ENCODE results near the gene ACAP1. TPM values are rescaled to one million over a fixed set of nuclear protein-coding genes. Genes with fewer than 3 reads are reported as not detected.
A peak's percentile ranks its signal among the peaks of the same experiment; 100 is the strongest.

Gene ACAP1, protein sequence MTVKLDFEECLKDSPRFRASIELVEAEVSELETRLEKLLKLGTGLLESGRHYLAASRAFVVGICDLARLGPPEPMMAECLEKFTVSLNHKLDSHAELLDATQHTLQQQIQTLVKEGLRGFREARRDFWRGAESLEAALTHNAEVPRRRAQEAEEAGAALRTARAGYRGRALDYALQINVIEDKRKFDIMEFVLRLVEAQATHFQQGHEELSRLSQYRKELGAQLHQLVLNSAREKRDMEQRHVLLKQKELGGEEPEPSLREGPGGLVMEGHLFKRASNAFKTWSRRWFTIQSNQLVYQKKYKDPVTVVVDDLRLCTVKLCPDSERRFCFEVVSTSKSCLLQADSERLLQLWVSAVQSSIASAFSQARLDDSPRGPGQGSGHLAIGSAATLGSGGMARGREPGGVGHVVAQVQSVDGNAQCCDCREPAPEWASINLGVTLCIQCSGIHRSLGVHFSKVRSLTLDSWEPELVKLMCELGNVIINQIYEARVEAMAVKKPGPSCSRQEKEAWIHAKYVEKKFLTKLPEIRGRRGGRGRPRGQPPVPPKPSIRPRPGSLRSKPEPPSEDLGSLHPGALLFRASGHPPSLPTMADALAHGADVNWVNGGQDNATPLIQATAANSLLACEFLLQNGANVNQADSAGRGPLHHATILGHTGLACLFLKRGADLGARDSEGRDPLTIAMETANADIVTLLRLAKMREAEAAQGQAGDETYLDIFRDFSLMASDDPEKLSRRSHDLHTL
- 100 to 1,000 TPM; 343 to 375 TPM for total RNA-seq

- DNase-seq (peak; percentile 93), ATAC-seq (peak; percentile 95)
- Mint-ChIP-seq H3K27me3 (no peaks in the 10 kb centered on the region), H3K27ac (peak within 1 kb of the TSS; percentile 99), H3K9me3 (ENCODE audit: low read depth) (no peaks in the 10 kb centered on the region), H3K36me3 (ENCODE audit: low read depth) (peaks cover 27% of the 10 kb centered on the region), H3K4me3 (peak within 1 kb of the TSS; percentile 98), H3K4me1 (peaks cover 58% of the 10 kb centered on the region)
- intact Hi-C loops (cut with DNase I, micrococcal nuclease), result loop anchor here (2.0 kb wide), 2 partner anchors 14 to 56 kb away; partner anchors contain the start of gene SLC2A4 (in 1 of the 2)
- POLR2A ChIA-PET, result interaction anchor here (0.9 to 1.9 kb wide), 2 partner anchors 13 to 23 kb away, joined by 4 to 7 read pairs; no protein-coding TSS in a partner anchor
- CTCF ChIA-PET, result interaction anchor here (0.6 to 2.7 kb wide), 17 partner anchors 9 to 352 kb away, joined by 3 to 18 read pairs (median 5); partner anchors contain the start of genes SLC2A4, TMEM95, TNFSF12 and WRAP53
Measured at GRCh38 chr17:7336240-7337175, at the start of gene ACAP1. Gene ACAP1, plus strand, starts transcription at chr17:7336529. Its CDS starts 206 bp downstream, at chr17:7336735.

- peaks cover 10% of the 10 kb centered on the region for H3K27me3 Mint-ChIP-seq
- intact Hi-C loops (cut with DNase I, micrococcal nuclease), result loop anchor here in 1 of 2 experiments (10.0 kb wide), 1 partner anchor 155 kb away; no protein-coding TSS in a partner anchor
- no peak overlapping the region for H3K27ac Mint-ChIP-seq
- CTCF ChIA-PET, result no interaction called here
- H3K9me3 Mint-ChIP-seq (ENCODE audit: low read depth), result no peaks in the 10 kb centered on the region
- no peak for ATAC-seq
- POLR2A ChIA-PET, result no interaction called here
- H3K4me1 Mint-ChIP-seq, result peaks cover 7% of the 10 kb centered on the region
- no peaks in the 10 kb centered on the region for H3K36me3 Mint-ChIP-seq (ENCODE audit: low read depth)
- no peak for DNase-seq
- no peak overlapping the region for H3K4me3 Mint-ChIP-seq
Measured at GRCh38 chr17:7289256-7290032, 46.9 kb upstream of the ACAP1 start.

- POLR2A ChIA-PET, result no interaction called here
- H3K27me3 Mint-ChIP-seq, result peaks cover 12% of the 10 kb centered on the region
- H3K27ac Mint-ChIP-seq, result no peak overlapping the region
Measured at GRCh38 chr17:7290166-7290565, 46.2 kb upstream of the ACAP1 start.

DNA sequence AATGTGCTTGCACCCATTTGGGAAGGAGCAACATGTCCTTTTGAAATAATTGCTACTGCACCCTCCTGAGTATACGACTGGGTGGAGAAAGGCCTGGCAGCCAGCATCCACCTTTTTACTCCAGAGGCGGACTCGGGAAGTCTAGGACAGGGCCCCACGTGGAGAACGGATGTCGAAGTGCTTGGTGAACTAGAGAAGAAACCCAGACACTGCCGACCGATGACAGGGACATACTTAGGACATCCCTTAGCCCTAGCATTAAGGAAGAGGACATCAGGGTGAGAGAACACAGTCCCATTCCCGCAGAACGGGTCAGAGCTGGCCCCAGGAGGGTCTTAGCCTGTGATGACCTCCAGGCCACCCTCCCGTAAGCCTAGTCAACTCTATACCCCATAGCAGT, 45.6 kb upstream of the ACAP1 start:
- ATAC-seq (no peak), DNase-seq (no peak)
- no peak overlapping the region for H3K4me3 Mint-ChIP-seq
- no peaks in the 10 kb centered on the region for H3K36me3 Mint-ChIP-seq (ENCODE audit: low read depth)
- ChIA-PET POLR2A (no interaction called here), CTCF (interaction anchor here (0.6 kb wide), 2 partner anchors 20 to 69 kb away, joined by 3 read pairs; no protein-coding TSS in a partner anchor)
- no peaks in the 10 kb centered on the region for H3K9me3 Mint-ChIP-seq (ENCODE audit: low read depth)
- H3K27ac Mint-ChIP-seq, result no peak overlapping the region
- peaks cover 16% of the 10 kb centered on the region for H3K27me3 Mint-ChIP-seq
- intact Hi-C loops (cut with DNase I, micrococcal nuclease), result loop anchor here in 1 of 2 experiments (10.0 kb wide), 1 partner anchor 156 kb away; no protein-coding TSS in a partner anchor
- H3K4me1 Mint-ChIP-seq, result peaks cover 14% of the 10 kb centered on the region

More at GRCh38 chr17:7290166-7290565, 46.2 kb upstream of the ACAP1 start:
- CTCF ChIA-PET, result interaction anchor here (0.6 kb wide), 1 partner anchor 19 kb away, joined by 3 read pairs; no protein-coding TSS in a partner anchor
- Mint-ChIP-seq H3K36me3 (ENCODE audit: low read depth) (no peaks in the 10 kb centered on the region), H3K9me3 (ENCODE audit: low read depth) (no peaks in the 10 kb centered on the region), H3K4me1 (peaks cover 10% of the 10 kb centered on the region), H3K4me3 (no peak overlapping the region)
- intact Hi-C loops (cut with DNase I, micrococcal nuclease), result loop anchor here in 1 of 2 experiments (10.0 kb wide), 1 partner anchor 155 kb away; no protein-coding TSS in a partner anchor
- ATAC-seq (no peak), DNase-seq (no peak)

DNA sequence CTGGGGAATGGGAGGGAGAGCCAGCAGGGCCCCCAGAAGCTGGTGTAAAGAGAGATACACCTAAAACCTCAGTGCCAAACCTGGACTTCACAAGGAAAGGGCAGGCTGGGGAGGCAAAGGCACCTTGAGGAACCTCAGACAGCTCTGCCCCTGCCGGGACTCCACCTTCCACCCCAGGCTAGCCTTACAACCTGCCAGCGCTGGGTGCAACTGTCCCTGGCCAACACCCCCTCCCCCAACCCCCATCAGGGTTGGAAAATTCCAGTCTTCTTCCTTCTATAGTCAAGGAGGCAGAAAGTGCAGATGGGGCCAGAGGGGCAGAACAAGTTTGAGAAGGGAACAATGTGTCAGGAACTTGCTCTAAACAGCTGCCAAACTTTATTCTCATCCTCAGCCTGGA, 44.1 kb upstream of the ACAP1 start:
- CTCF ChIA-PET, result interaction anchor here (0.6 to 1.5 kb wide), 4 partner anchors 11 to 215 kb away, joined by 3 to 5 read pairs (median 3); partner anchors contain the start of gene NEURL4
- Mint-ChIP-seq H3K27me3 (peaks cover 19% of the 10 kb centered on the region), H3K9me3 (ENCODE audit: low read depth) (no peaks in the 10 kb centered on the region), H3K4me1 (peaks cover 23% of the 10 kb centered on the region), H3K36me3 (ENCODE audit: low read depth) (no peaks in the 10 kb centered on the region), H3K27ac (no peak overlapping the region), H3K4me3 (no peak overlapping the region)
- POLR2A ChIA-PET, result no interaction called here
- intact Hi-C loops (cut with DNase I, micrococcal nuclease), result loop anchor here in 1 of 2 experiments (10.0 kb wide), 1 partner anchor 157 kb away; no protein-coding TSS in a partner anchor
- ATAC-seq, result no peak
- no peak for DNase-seq

- POLR2A ChIA-PET, result no interaction called here
Measured at GRCh38 chr17:7292729-7293128, 43.6 kb upstream of the ACAP1 start.

DNA sequence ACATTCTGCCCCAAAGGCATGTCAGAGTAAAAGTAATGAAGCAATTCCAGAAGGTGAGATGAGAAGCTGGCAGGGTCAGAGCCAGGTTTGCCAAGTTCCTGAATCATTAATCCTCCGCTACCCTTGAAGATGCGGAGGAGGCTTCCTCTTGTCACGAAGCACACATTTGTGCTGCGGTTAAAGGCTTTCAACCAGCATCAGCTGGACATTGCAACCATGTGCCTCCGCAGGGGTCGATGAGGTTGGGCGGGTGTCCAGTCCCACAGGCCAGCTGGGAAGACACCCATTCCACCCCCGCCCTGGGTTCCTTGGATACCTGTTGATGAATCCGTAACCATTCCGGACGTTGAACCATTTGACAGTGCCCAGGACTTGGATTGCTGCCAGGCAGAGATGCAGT, 43.2 kb upstream of the ACAP1 start:
- Mint-ChIP-seq H3K27me3 (peaks cover 19% of the 10 kb centered on the region), H3K4me3 (no peak overlapping the region), H3K4me1 (peaks cover 23% of the 10 kb centered on the region), H3K36me3 (ENCODE audit: low read depth) (no peaks in the 10 kb centered on the region), H3K27ac (no peak overlapping the region), H3K9me3 (ENCODE audit: low read depth) (no peaks in the 10 kb centered on the region)
- intact Hi-C loops (cut with DNase I, micrococcal nuclease), result loop anchor here in 1 of 2 experiments (10.0 kb wide), 1 partner anchor 158 kb away; no protein-coding TSS in a partner anchor
- ATAC-seq, result no peak
- CTCF ChIA-PET, result interaction anchor here (0.8 to 1.5 kb wide), 3 partner anchors 30 to 72 kb away, joined by 3 to 5 read pairs (median 4); partner anchors contain the start of gene NEURL4
- DNase-seq, result no peak
- POLR2A ChIA-PET, result no interaction called here

More at GRCh38 chr17:7292729-7293128, 43.6 kb upstream of the ACAP1 start:
- DNase-seq (no peak), ATAC-seq (no peak)
- Mint-ChIP-seq H3K4me1 (peaks cover 23% of the 10 kb centered on the region), H3K36me3 (ENCODE audit: low read depth) (no peaks in the 10 kb centered on the region), H3K27ac (no peak overlapping the region), H3K4me3 (no peak overlapping the region), H3K9me3 (ENCODE audit: low read depth) (no peaks in the 10 kb centered on the region), H3K27me3 (peaks cover 19% of the 10 kb centered on the region)
- intact Hi-C loops (cut with DNase I, micrococcal nuclease), result loop anchor here in 1 of 2 experiments (10.0 kb wide), 1 partner anchor 158 kb away; no protein-coding TSS in a partner anchor
- CTCF ChIA-PET, result interaction anchor here (0.8 to 1.5 kb wide), 3 partner anchors 31 to 72 kb away, joined by 3 to 5 read pairs (median 4); partner anchors contain the start of gene NEURL4

- intact Hi-C loops (cut with DNase I, micrococcal nuclease), result loop anchor here in 1 of 2 experiments (1.0 to 10.0 kb wide), 2 partner anchors 42 to 159 kb away; partner anchors contain the start of gene ELP5
- H3K9me3 Mint-ChIP-seq (ENCODE audit: low read depth), result no peaks in the 10 kb centered on the region
- ChIA-PET POLR2A (no interaction called here), CTCF (no interaction called here)
- no peaks in the 10 kb centered on the region for H3K36me3 Mint-ChIP-seq (ENCODE audit: low read depth)
- peaks cover 23% of the 10 kb centered on the region for H3K4me1 Mint-ChIP-seq
- peak overlapping the region; percentile 17 for H3K4me3 Mint-ChIP-seq
- ATAC-seq (no peak), DNase-seq (peak; percentile 42)
- no peak overlapping the region for H3K27ac Mint-ChIP-seq
- H3K27me3 Mint-ChIP-seq, result peaks cover 19% of the 10 kb centered on the region
Measured at GRCh38 chr17:7293816-7294613, 42.3 kb upstream of the ACAP1 start.

- no peaks in the 10 kb centered on the region for H3K36me3 Mint-ChIP-seq (ENCODE audit: low read depth)
- ChIA-PET CTCF (no interaction called here), POLR2A (no interaction called here)
- no peaks in the 10 kb centered on the region for H3K9me3 Mint-ChIP-seq (ENCODE audit: low read depth)
- ATAC-seq, result peak; percentile 87
- intact Hi-C loops (cut with DNase I, micrococcal nuclease), result loop anchor here (1.0 to 10.0 kb wide), 3 partner anchors 32 to 160 kb away; partner anchors contain the start of genes CLDN7 (in 1 of the 2) and ELP5 (in 1 of the 2)
- peak within 1 kb of the TSS; percentile 58 for H3K27ac Mint-ChIP-seq
- peaks cover 19% of the 10 kb centered on the region for H3K27me3 Mint-ChIP-seq
- peak; percentile 90 for DNase-seq
- peaks cover 23% of the 10 kb centered on the region for H3K4me1 Mint-ChIP-seq
- peak within 1 kb of the TSS; percentile 59 for H3K4me3 Mint-ChIP-seq
Measured at GRCh38 chr17:7294614-7295153, 41.6 kb upstream of the ACAP1 start, which contains the start of gene YBX2. Gene YBX2, minus strand, starts transcription at chr17:7294639. Its CDS starts 139 bp downstream, at chr17:7294500.

All from activated CD4-positive, alpha-beta T cell treated with anti-CD3 and anti-CD28 coated beads for 36 hours (primary cell).